Nephron progenitor cell (in vitro differentiated cells): Measurements from ENCODE around the gene TRIML2.

ENCODE experiments used
- DNase-seq: peaks from one replicate; pipeline ENCODE4 v3.0.0; 2021
- H3K27ac Mint-ChIP-seq: 2 replicates; pipeline ENCODE4 v1.8.0; 2021; ENCODE audit warnings: mild to moderate bottlenecking, moderate library complexity, mixed read lengths
- H3K27me3 Mint-ChIP-seq: 2 replicates; pipeline ENCODE4 v1.8.0; 2021; ENCODE audit warnings: mild to moderate bottlenecking, low read depth, mixed read lengths; ENCODE audit not compliant: poor library complexity
- H3K36me3 Mint-ChIP-seq: 2 replicates; pipeline ENCODE4 v1.8.0; 2021; ENCODE audit warnings: low read depth, mixed read lengths
- H3K4me1 Mint-ChIP-seq: 2 replicates; pipeline ENCODE4 v1.8.0; 2021; ENCODE audit warnings: mixed read lengths
- H3K4me3 Mint-ChIP-seq: 2 replicates; pipeline ENCODE4 v1.8.0; 2021; ENCODE audit warnings: mild to moderate bottlenecking, moderate library complexity, mixed read lengths
- H3K9me3 Mint-ChIP-seq: 2 replicates; pipeline ENCODE4 v1.8.0; 2021; ENCODE audit warnings: mild to moderate bottlenecking, moderate library complexity, mixed read lengths
- CTCF ChIP-seq: fragments of 200-600 bp; sonication (generic); IDR thresholded peaks from 2 replicates; pipeline ENCODE4 v1.5.0; 2021; ENCODE audit warnings: antibody characterized with exemption

Gene TRIML2

GRCh38 chr4:188132232-188132631 is 22.8 kb upstream of the TRIML2 start:
- DNase-seq, result no peak
- no peak for TF ChIP-seq CTCF
- Mint-ChIP-seq H3K27me3 (peaks cover 2% of the 10 kb centered on the region), H3K36me3 (no peaks in the 10 kb centered on the region), H3K9me3 (no peaks in the 10 kb centered on the region), H3K4me1 (no peaks in the 10 kb centered on the region), H3K4me3 (no peak overlapping the region), H3K27ac (no peak overlapping the region)

GRCh38 chr4:188130355-188130754 is 21.0 kb upstream of the TRIML2 start:
- no peak overlapping the region for H3K27ac Mint-ChIP-seq
- H3K4me1 Mint-ChIP-seq, result no peaks in the 10 kb centered on the region
- no peaks in the 10 kb centered on the region for H3K36me3 Mint-ChIP-seq
- no peaks in the 10 kb centered on the region for H3K9me3 Mint-ChIP-seq
- no peak for TF ChIP-seq CTCF
- peaks cover 2% of the 10 kb centered on the region for H3K27me3 Mint-ChIP-seq
- H3K4me3 Mint-ChIP-seq, result no peak overlapping the region
- no peak for DNase-seq

- Mint-ChIP-seq H3K36me3 (no peaks in the 10 kb centered on the region), H3K27me3 (peaks cover 2% of the 10 kb centered on the region), H3K4me3 (no peak overlapping the region), H3K27ac (no peak overlapping the region), H3K9me3 (no peaks in the 10 kb centered on the region), H3K4me1 (no peaks in the 10 kb centered on the region)
- no peak for DNase-seq
- no peak for TF ChIP-seq CTCF
These were observed 17.9 kb upstream of the TRIML2 start for GRCh38 chr4:188127214-188127874.

GRCh38 chr4:188121530-188121929 is 12.1 kb upstream of the TRIML2 start:
- H3K9me3 Mint-ChIP-seq, result no peaks in the 10 kb centered on the region
- TF ChIP-seq CTCF, result no peak
- no peaks in the 10 kb centered on the region for H3K4me1 Mint-ChIP-seq
- H3K27me3 Mint-ChIP-seq, result peaks cover 4% of the 10 kb centered on the region
- no peak overlapping the region for H3K27ac Mint-ChIP-seq
- no peaks in the 10 kb centered on the region for H3K36me3 Mint-ChIP-seq
- DNase-seq, result no peak
- no peak overlapping the region for H3K4me3 Mint-ChIP-seq

GRCh38 chr4:188117631-188118324 is 8.4 kb upstream of the TRIML2 start:
- Mint-ChIP-seq H3K27me3 (peaks cover 7% of the 10 kb centered on the region), H3K36me3 (no peaks in the 10 kb centered on the region), H3K4me3 (no peak overlapping the region), H3K9me3 (no peaks in the 10 kb centered on the region), H3K4me1 (no peaks in the 10 kb centered on the region), H3K27ac (peak overlapping the region; percentile 79)
- DNase-seq, result no peak
- TF ChIP-seq CTCF, result no peak

GRCh38 chr4:188113156-188113555 is 3.8 kb upstream of the TRIML2 start:
- no peaks in the 10 kb centered on the region for H3K36me3 Mint-ChIP-seq
- no peak overlapping the region for H3K4me3 Mint-ChIP-seq
- no peak overlapping the region for H3K27ac Mint-ChIP-seq
- peaks cover 12% of the 10 kb centered on the region for H3K4me1 Mint-ChIP-seq
- no peak for DNase-seq
- TF ChIP-seq CTCF, result no peak
- peaks cover 15% of the 10 kb centered on the region for H3K27me3 Mint-ChIP-seq
- peaks cover 2% of the 10 kb centered on the region for H3K9me3 Mint-ChIP-seq
